Pancreas (tissue), 10 donors: ENCODE data around the gene MAP3K8. TPM values are rescaled to one million over a fixed set of nuclear protein-coding genes. Genes with fewer than 3 reads are reported as not detected.
"Not testable (repeated sequence)": the region's sequence is repeated elsewhere in the genome, so short reads cannot be mapped to it uniquely, and the experiment has no call there.

ENCODE experiments used
- ATAC-seq, 4 donors: fragments of 200-7000 bp; cut with Tn5 transposase; one replicate each; pipeline versions ENCODE4 v1.8.0 to v1.9.1; 2020; ENCODE audit warnings: mild to moderate bottlenecking in 4 of 4, moderate library complexity in 4 of 4
- DNase-seq, 6 donors: peaks; one replicate each; pipeline ENCODE4 v3.0.0-alpha.2; 2020
- FAIRE-seq: peaks from 2 replicates; lab custom pipeline; 2012; peaks lifted over from hg19 to GRCh38; lab: Jason Lieb, UNC
- H3K27ac ChIP-seq, 4 donors: fragments of 200-600 bp; sonication (generic); 1 replicate in 3 of 4; 2 replicates in 1 of 4; pipeline versions ENCODE4 v1.5.0 to v1.8.0; 2020
- H3K27me3 ChIP-seq, 4 donors: fragments of 200-600 bp; one replicate each; pipeline ENCODE4 v1.8.0; 2021
- H3K36me3 ChIP-seq, 3 donors: fragments of 200-600 bp; sonication (generic) in 1 of 3; one replicate each; pipeline versions ENCODE4 v1.5.0 to v1.8.0; 2020 to 2021
- H3K4me1 ChIP-seq, 3 donors: fragments of 200-600 bp; one replicate each; pipeline ENCODE4 v1.8.0; 2021
- H3K4me3 ChIP-seq, 4 donors: fragments of 200-600 bp; sonication (generic) in 2 of 4; one replicate each; pipeline versions ENCODE4 v1.5.0 to v1.8.0; 2020 to 2021
- H3K9me3 ChIP-seq, 4 donors: fragments of 200-600 bp; one replicate each; pipeline ENCODE4 v1.8.0; 2021
- CTCF ChIP-seq, 4 donors: fragments of 200-600 bp; sonication (generic) in 3 of 4; IDR thresholded peaks; one replicate each; pipeline versions ENCODE4 v1.5.0 to v1.8.0; 2021; ENCODE audit warnings: antibody characterized with exemption in 4 of 4
- WGBS, 2 donors: extraction: QIAGEN DNeasy Blood & Tissue Kit; methylation state at CpG; one replicate each; pipeline ENCODE4 v1.1.7; 2013; 5-methylcytosine and 5-hydroxymethylcytosine counted together
- intact Hi-C, 3 donors: fragments of 100-400 bp; cut with DNase I; formaldehyde crosslinking; loops; one replicate each; pipeline versions ENCODE4 v1.11.1 to v1.14.2; 2022
- polyA plus RNA-seq, 2 donors: library from polyadenylated mRNA; stranded (reverse); fragments of 200-250 nt; gene quantifications; one replicate each; pipeline ENCODE4 v1.2.3, GENCODE V29; 2013
- total RNA-seq, 6 donors: library from RNA; stranded (reverse); fragmentation: NEBNext Ultra II Directional in 4 of 6; extraction: Animal tissue kit (Norgen Biotek cat#: 25700) in 4 of 6; gene quantifications; one replicate each; pipeline versions ENCODE4 v1.2.1 to v1.2.4, GENCODE V29; 2021 to 2023
- donor health status: healthy with polysubstance abuse.
- donor health status: DM: no; HTN: no; CAD: no; lungs with moderate emphysema.
- donor health status: DM: no; HTN: no; CAD: no.
- donor health status: control.
- donor health status: control.
- donor health status: Bipolar disorder and iron deficiency.
- donor health status: DM: yes; HTN: yes; CAD: no.
- donor health status: DM: no; HTN: no; CAD: no.
- donor health status: DM: no; HTN: no; CAD: no.
- donor health status: DM: yes; HTN: yes; CAD: no.

MAP3K8 gene
- total and polyA plus RNA-seq, 8 donors: 2.8 to 13.0 (median 5.3) TPM

- H3K4me3 ChIP-seq: no peak overlapping the region
- no peak for DNase-seq
- H3K4me1 ChIP-seq: peaks cover 0 to 8% (median 5%) of the 10 kb centered on the region in 3 donors
- WGBS, 2 donors: 96 to 98% methylated on average over 2 of the region's 2 CpGs
- intact Hi-C loops: no loop called here
- H3K36me3 ChIP-seq: no peaks in the 10 kb centered on the region
- H3K27ac ChIP-seq: no peak overlapping the region
- no peaks in the 10 kb centered on the region for H3K27me3 ChIP-seq
- ATAC-seq: no peak
- FAIRE-seq: no peak
- H3K9me3 ChIP-seq: no peaks in the 10 kb centered on the region
- TF ChIP-seq CTCF (IDR thresholded peaks at IDR 0.05): no peak
Observed at GRCh38 chr10:30420266-30420665, 13.7 kb upstream of the MAP3K8 start.

- no peak for TF ChIP-seq CTCF (IDR thresholded peaks at IDR 0.05)
- Histone ChIP-seq H3K27me3 (no peaks in the 10 kb centered on the region), H3K9me3 (no peaks in the 10 kb centered on the region), H3K36me3 (no peaks in the 10 kb centered on the region), H3K27ac (no peak overlapping the region), H3K4me3 (no peak overlapping the region), H3K4me1 (peaks cover 0 to 8% (median 5%) of the 10 kb centered on the region in 3 donors)
- FAIRE-seq (no peak), ATAC-seq (no peak), DNase-seq (no peak)
- intact Hi-C loops: no loop called here
- WGBS, 2 donors: 47 to 58% methylated on average over 1 of the region's 1 CpG
Observed at GRCh38 chr10:30420766-30421165, 13.2 kb upstream of the MAP3K8 start.

- TF ChIP-seq CTCF (IDR thresholded peaks at IDR 0.05): no peak
- Histone ChIP-seq H3K4me3 (no peak overlapping the region), H3K27ac (no peak overlapping the region), H3K4me1 (peaks cover 0 to 8% (median 5%) of the 10 kb centered on the region in 3 donors), H3K27me3 (no peaks in the 10 kb centered on the region), H3K36me3 (no peaks in the 10 kb centered on the region), H3K9me3 (no peaks in the 10 kb centered on the region)
- 77 to 86% methylated on average over 7 of the region's 7 CpGs for WGBS, 2 donors
- no peak for DNase-seq
- FAIRE-seq: no peak
- no peak for ATAC-seq
- intact Hi-C loops: no loop called here
Observed at GRCh38 chr10:30422151-30422695, 11.8 kb upstream of the MAP3K8 start.

GRCh38 chr10:30422981-30423654 is 10.9 kb upstream of the MAP3K8 start:
- no peak for FAIRE-seq
- intact Hi-C loops: no loop called here
- Histone ChIP-seq H3K27ac (peak overlapping the region in 2 of 4 donors; percentile 19 to 52), H3K4me3 (no peak overlapping the region), H3K9me3 (no peaks in the 10 kb centered on the region), H3K36me3 (no peaks in the 10 kb centered on the region), H3K27me3 (no peaks in the 10 kb centered on the region), H3K4me1 (peaks cover 0 to 8% (median 5%) of the 10 kb centered on the region in 3 donors)
- no peak for TF ChIP-seq CTCF (IDR thresholded peaks at IDR 0.05)
- peak; percentile 31 to 80 (median 76) for ATAC-seq
- peak in 1 of 6 donors; percentile 37 for DNase-seq
- WGBS, 2 donors: 61 to 62% methylated on average over 8 of the region's 8 CpGs

- intact Hi-C loops, H3K9me3 ChIP-seq, FAIRE-seq, H3K4me3 ChIP-seq, H3K4me1 ChIP-seq, H3K36me3 ChIP-seq, ATAC-seq, DNase-seq, H3K27me3 ChIP-seq: not testable (repeated sequence)
- H3K27ac ChIP-seq: peak overlapping the region in 2 of 4 donors; percentile 19 to 52
- WGBS, 2 donors: 52 to 57% methylated on average over 6 of the region's 6 CpGs
Observed at GRCh38 chr10:30423655-30424275, 10.2 kb upstream of the MAP3K8 start.
